ENCODE measurements around the gene MTUS2.

MTUS2 gene

DNA sequence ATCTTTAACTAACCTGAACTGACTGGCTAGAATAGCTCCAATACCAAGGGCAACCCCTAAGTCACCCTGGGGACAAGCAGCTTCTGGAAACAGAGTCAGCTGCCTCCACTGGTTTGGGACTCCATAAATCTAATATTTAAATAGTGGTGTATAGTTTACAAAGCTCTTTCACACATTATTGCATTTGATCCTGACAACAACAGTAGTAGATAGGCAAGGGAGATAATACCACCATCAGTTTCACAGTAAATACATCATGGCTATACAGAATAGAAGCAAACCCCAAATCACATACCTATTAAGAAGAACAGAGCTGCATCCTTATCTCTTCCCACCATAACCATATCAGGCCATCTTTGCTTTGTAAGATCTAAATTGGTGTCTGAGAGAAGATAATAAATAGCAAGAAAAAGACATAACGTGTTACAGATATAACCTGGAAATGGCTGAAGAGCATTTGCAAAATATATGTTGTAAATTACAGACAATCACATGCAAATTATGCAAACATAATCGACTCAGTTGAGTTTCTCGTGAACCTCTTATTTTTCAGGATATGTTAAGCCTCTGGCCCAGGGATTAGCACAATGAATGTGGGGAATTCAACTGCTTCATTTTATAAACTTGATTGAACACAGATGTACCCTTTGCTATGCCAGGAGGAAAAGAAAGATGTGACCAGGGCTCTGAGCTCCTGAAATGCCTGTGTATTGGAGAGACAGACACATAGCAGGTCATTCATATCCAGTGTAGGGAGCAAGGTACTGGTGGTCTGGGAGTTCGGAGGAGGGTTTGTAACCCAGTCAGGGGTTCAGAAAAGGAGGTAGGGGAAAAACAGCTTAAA lies 632.9 kb downstream of the MTUS2 start:
- H3K4me3 ChIP-seq (replicated peaks; ENCODE audit: low read depth, low read length), result no peak overlapping the region
- no peak for TF ChIP-seq CTCF (IDR thresholded peaks at IDR 0.05; ENCODE audit: low read depth, low read length, missing control alignments)
- DNase-seq (ENCODE audit: extremely low read depth, low read depth), result no peak

- no peak for TF ChIP-seq CTCF (IDR thresholded peaks at IDR 0.05; ENCODE audit: low read depth, low read length, missing control alignments)
- H3K4me3 ChIP-seq (replicated peaks; ENCODE audit: low read depth, low read length), result no peak overlapping the region
- no peak for DNase-seq (ENCODE audit: extremely low read depth, low read depth)
Measured at GRCh38 chr13:29453617-29454011, 633.5 kb downstream of the MTUS2 start.

DNA sequence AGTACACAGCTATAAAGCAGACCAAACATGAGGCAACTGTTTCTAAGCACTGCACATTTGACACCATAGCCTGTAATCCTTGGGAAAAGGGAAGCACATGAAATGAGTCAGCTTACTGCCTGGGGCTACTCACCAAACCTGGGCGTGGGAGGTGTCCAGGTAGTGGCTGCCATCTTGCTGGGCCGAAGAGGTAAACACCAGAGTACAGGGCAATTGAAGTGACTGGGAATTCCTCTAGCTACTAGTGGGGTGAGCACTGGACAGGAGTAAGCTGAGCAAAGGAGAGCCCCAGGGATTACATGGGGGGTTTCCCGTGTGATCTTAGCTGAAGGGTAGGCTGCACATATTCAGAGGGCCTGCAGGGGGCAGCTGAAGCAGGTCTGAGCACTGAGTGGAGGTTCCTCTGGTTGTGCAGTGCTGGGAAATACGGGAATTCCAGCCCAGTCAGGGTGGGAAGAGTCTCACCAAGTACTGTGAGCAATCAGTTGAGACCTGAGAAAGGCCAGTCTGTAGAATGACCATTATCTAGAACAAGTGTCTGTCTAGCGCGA lies 634.9 kb downstream of the MTUS2 start:
- TF ChIP-seq CTCF (IDR thresholded peaks at IDR 0.05; ENCODE audit: low read depth, low read length, missing control alignments), result peak; percentile 52
- DNase-seq (ENCODE audit: extremely low read depth, low read depth), result no peak

DNA sequence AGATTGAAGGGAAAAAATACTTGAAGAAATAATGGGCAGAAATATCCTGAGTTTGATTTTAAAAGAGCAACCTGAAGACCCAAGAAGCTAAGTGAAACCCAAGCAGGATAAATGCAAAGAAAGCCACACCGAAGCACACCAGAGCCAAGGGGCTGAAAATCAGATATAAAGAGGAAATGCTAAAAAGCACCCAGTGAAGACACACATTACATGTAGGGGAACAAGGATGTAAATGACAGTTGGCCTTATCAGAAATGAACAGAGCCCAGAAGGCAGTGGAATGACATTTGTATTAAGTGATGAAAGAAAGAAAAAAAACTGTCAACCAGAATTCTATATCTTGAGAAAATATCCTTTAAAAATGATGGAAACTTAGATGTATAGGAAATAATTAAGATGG lies 636.3 kb downstream of the MTUS2 start:
- no peak overlapping the region for H3K4me3 ChIP-seq (replicated peaks; ENCODE audit: low read depth, low read length)
- no peak for DNase-seq (ENCODE audit: extremely low read depth, low read depth)
- TF ChIP-seq CTCF (IDR thresholded peaks at IDR 0.05; ENCODE audit: low read depth, low read length, missing control alignments), result no peak

More for the DNA sequence above, 634.9 kb downstream of the MTUS2 start:
- no peak overlapping the region for H3K4me3 ChIP-seq (replicated peaks; ENCODE audit: low read depth, low read length)

- no peak overlapping the region for H3K4me3 ChIP-seq (replicated peaks; ENCODE audit: low read depth, low read length)
- no peak for TF ChIP-seq CTCF (IDR thresholded peaks at IDR 0.05; ENCODE audit: low read depth, low read length, missing control alignments)
- peak; percentile 78 for DNase-seq (ENCODE audit: extremely low read depth, low read depth)
Measured at GRCh38 chr13:29457299-29457698, 637.2 kb downstream of the MTUS2 start.

DNA sequence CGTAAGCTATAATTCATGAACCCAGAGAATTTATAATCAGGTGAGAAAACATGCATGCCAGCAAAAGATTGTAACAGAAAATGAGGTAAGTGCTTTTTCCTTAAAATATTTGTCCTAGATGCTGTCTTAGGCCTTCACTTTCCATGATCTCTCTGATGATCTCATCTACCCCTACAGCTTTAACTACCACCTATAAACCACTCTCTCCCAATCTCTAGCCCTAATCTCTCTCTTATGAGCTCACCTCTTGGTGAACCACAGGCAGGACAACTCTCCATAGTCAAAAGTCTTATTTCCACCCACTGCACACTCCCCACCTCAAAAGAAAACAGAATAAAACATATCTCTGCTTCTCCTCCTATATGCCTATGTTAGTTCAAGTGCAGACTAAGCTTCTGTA lies 638.3 kb downstream of the MTUS2 start:
- no peak overlapping the region for H3K4me3 ChIP-seq (replicated peaks; ENCODE audit: low read depth, low read length)
- no peak for DNase-seq (ENCODE audit: extremely low read depth, low read depth)

More for the DNA sequence above, 638.3 kb downstream of the MTUS2 start:
- no peak for TF ChIP-seq CTCF (IDR thresholded peaks at IDR 0.05; ENCODE audit: low read depth, low read length, missing control alignments)

Measured in HFF-Myc (cell line).